GM19455 (cell line): ENCODE data around the gene RAD51B.
A peak's percentile ranks its signal among the peaks of the same experiment; 100 is the strongest.

Experiments used
- ATAC-seq: cut with Tn5 transposase; IDR thresholded peaks from one replicate; pipeline ENCODE4 v1.9.1; 2021; ENCODE audit not compliant: unreplicated experiment

The RAD51B gene

GRCh38 chr14:67833403-67833802 is 13.8 kb downstream of the RAD51B start:
- no peak for ATAC-seq

- ATAC-seq: no peak
Measured at GRCh38 chr14:67835596-67835995, 16.0 kb downstream of the RAD51B start.

GRCh38 chr14:67837011-67837624 is 17.5 kb downstream of the RAD51B start:
- ATAC-seq: no peak

GRCh38 chr14:67846029-67846610 is 26.5 kb downstream of the RAD51B start:
- no peak for ATAC-seq

GRCh38 chr14:67850066-67850830 is 30.7 kb downstream of the RAD51B start:
- ATAC-seq: no peak

- no peak for ATAC-seq
Measured at GRCh38 chr14:67851785-67852410, 32.3 kb downstream of the RAD51B start.

- no peak for ATAC-seq
Measured at GRCh38 chr14:67852926-67853604, 33.5 kb downstream of the RAD51B start.

- ATAC-seq: no peak
Measured at GRCh38 chr14:67853715-67854114, 34.1 kb downstream of the RAD51B start.

- no peak for ATAC-seq
Measured at GRCh38 chr14:67856827-67857226, 37.2 kb downstream of the RAD51B start.

GRCh38 chr14:67857778-67858350 is 38.3 kb downstream of the RAD51B start:
- no peak for ATAC-seq

GRCh38 chr14:67859169-67859749 is 39.7 kb downstream of the RAD51B start:
- no peak for ATAC-seq

- no peak for ATAC-seq
Measured at GRCh38 chr14:67863223-67863622, 43.6 kb downstream of the RAD51B start.

- ATAC-seq: no peak
Measured at GRCh38 chr14:67875175-67876006, 55.8 kb downstream of the RAD51B start.

GRCh38 chr14:67879026-67879425 is 59.4 kb downstream of the RAD51B start:
- no peak for ATAC-seq

- peak; percentile 82 for ATAC-seq
Measured at GRCh38 chr14:67881225-67881624, 61.6 kb downstream of the RAD51B start.

GRCh38 chr14:67882986-67883555 is 63.5 kb downstream of the RAD51B start:
- no peak for ATAC-seq

- no peak for ATAC-seq
Measured at GRCh38 chr14:67883717-67884116, 64.1 kb downstream of the RAD51B start.

- ATAC-seq: no peak
Measured at GRCh38 chr14:67886191-67886590, 66.6 kb downstream of the RAD51B start.

GRCh38 chr14:67887478-67887877 is 67.9 kb downstream of the RAD51B start:
- no peak for ATAC-seq
